Stimulated activated CD8-positive, alpha-beta memory T cell treated with anti-CD3 and anti-CD28 coated beads, Interleukin-7, amount 100 ng/mL, for 4 hours (primary cell): Measurements from ENCODE around the gene TEC.
A peak's percentile ranks its signal among the peaks of the same experiment; 100 is the strongest.
"Not testable (repeated sequence)": the region's sequence is repeated elsewhere in the genome, so short reads cannot be mapped to it uniquely, and the experiment has no call there.

Experiments used
- DNase-seq, 2 donors: peaks; one replicate each; pipeline ENCODE4 v3.0.0-alpha.2; 2020; ENCODE audit warnings: low read depth in 2 of 2

The TEC gene

DNA sequence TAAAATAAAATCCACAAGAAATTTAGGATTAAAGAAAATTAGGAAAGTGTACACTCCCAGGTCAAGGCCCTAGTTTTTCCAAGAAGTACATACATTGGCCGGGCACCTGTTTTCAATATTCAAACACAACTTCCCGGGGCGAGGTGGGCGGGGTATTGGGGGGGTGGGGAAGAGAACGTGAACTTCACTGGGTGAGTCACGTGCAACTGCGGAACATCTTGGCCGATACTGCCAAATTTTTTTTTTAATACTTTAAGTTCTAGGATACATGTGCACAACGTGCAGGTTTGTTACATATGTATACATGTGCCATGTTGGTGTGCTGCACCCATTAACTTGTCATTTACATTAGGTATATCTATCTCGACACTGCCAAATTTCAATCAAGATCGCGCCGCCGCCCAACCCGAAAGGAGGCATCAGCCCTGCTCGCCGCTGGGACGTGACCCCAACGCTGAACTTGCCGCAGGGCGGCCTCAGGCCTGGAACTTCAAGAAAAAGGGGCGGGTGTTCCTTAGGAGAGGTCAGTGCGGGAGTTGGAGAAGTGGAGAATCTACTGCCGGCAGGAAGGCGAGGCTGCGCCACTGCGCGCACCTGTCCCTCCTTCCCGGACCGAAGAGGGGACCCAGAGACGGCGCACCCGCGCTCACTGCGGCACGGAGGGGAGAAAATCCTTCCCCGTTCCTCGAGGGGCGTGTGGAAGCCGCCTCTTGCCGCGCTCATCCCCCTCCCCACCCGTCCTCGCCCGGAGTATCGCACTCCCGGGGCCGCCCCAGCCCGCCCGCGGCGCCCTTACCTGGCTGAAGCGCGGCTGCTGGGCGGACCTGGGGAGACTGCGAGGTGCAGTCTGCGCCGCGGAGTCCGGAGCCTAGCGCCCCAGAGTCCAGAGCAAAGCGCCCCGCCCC is at the start of gene TEC:
Gene TEC, minus strand, starts transcription at position 883 of the 905 bp plus-strand sequence. CDS start 41,224 bp downstream, outside the sequence.
- DNase-seq, result peak in 1 of 2 donors; percentile 17

DNA sequence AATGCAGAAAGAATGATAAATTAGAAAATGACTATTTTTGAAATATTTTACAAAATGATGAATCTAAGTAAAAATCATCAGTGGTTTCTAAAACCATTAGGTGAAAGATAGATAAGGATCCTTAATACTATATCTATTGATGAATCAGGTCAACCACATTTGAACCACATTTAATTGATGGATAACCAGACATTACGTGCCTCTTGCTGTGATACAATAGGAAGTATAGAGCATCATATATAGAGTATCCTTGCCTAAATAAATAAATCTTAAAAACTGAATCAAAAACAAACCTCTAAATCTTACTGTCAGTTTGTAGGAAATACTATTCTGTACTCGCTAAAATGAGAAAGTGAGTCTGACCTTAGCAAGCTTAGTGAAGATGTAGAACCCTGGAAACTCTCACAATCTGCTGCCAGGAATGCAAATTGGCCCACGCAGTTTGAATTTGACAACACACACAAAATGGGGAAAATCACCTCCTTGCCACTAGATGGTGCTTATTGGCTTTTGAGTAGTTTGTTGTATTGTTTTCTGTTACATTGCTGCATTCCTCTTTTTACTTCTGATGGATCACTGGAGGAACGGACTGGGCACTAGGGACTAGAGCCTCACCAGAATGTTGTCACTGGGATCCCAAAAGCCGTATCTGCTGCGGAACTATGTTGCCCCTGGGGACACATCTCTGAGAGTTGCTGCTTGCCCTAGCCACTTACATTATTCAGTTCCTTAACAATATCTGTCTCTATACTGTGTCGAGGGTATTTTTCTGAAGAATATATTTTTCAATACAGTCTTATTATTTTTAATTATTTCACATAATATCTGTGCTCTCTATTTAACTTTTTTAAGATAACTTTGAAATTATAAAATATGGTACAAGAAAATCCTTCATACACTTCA is 46.3 kb upstream of the TEC start:
- no peak for DNase-seq

DNA sequence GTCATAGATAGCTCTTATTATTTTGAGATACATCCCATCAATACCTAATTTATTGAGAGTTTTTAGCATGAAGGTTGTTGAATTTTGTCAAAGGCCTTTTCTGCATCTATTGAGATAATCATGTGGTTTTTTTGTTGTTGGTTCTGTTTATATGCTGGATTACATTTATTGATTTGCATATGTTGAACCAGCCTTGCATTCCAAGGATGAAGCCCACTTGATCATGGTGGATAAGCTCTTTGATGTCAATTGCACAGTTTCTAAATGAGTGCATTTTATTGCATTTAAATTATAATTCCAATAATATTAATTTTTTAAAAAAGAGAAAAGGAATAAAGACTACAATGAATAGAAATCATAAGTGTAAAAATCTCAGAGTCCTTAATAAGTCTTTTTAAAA is 45.1 kb upstream of the TEC start:
- not testable (repeated sequence) for DNase-seq

DNA sequence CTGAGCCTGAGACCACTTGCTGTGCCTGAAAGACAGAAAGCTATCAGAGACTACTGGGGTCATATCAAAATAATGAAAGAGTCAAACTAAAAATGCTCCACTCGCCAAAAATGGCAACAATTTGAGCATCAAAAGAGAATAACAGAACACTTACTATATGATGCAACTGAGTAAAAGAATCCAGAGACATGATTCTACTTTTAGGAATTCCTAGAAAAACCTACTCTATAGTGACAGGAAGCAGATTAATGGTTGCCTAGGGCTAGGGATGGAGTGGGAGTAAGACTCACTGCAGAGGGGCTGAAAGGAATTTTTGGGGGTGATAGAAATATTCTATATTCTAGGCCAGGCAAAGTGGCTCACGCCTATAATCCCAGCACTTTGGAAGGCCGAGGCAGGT is 42.3 kb upstream of the TEC start:
- DNase-seq, result no peak

DNA sequence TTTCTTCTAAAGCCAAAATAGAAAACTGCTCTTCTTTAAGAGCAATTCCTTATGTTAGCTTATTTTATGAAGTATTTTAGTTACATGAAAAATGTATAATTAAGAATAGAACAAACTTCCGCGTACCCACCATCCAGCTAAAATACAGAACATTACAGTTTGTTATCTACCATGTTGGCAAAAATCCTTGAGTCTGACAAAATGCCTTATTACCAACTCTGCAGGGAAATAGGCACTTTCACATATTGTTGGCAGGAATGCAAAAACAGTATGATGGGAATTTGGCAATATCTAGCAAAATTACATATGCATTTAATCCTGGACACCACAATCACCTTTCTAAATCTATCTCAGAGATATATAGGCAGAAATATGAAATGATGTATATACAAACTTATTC is 39.3 kb upstream of the TEC start:
- DNase-seq, result no peak

DNA sequence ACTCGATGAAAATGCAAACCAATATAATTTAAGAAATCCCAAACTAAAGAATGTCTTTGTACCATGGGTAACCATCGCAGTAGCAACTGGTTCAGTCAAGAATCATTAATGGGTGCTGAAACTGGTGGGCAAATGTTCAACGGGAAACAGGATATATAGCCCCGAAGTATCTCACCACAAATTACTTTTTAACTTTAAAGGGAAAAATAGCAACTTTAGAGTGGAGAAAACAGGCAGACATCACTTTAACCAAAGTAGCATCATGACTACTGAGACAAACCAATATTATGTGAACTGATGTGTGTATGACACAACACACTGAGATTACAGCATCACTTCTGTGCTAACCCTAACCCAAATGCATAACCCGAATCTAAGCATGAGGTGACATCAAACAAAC is 37.9 kb upstream of the TEC start:
- no peak for DNase-seq

DNA sequence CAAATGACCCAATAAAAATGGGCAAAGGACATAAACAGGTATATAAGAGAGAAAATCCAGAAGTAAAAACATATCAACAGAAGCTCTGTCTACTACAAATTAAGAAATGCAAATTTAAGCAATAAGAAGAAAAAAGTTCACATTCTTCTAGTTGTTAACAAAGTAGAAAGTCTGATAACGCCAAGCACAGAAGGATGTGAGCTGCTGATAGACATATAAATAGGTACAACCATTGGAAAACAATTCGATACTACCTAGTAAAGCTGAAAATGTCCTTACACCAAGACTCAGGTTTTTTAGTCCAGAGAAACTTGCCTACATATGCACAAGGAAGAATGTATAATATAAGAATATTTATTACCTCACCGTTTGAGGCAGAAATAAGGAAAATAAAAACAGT is 35.9 kb upstream of the TEC start:
- no peak for DNase-seq

DNA sequence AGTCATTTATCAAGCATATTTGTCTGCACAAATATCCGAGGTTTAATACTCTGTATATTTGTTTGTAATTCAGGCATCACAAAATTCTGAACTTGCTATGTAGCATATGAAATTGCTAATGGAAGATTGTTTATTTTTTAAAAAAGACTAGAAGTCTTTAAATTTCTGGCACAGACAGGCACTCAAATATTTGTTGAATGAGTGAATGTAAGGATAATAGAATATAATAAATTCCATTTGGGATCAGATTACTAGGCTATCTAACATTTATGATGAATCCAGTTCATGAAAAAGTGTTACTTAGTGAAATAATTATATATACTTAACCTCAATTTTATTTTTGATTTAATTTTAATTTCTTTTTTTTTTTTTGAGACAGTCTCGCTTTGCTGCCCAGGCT is 30.4 kb upstream of the TEC start:
- no peak for DNase-seq

DNA sequence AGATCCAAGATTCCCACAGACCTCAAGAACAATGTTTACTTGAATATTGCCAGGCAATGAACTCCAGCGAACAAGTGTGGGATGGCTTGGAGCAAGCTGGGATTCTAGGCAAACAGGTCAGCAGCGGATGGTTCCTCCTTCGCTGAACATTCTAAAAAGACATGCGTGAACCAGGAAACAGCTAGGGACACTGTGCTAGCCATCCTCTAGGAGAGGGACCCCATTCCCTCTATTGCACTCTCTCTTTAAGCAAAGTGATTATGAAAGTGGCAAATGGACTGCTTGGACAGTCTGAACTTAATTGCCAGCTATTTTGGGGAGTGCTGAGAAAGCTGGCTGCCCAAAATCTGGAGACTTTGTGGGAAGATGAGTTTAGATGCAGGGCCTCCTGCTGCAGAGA is 29.9 kb upstream of the TEC start:
- DNase-seq, result no peak

DNA sequence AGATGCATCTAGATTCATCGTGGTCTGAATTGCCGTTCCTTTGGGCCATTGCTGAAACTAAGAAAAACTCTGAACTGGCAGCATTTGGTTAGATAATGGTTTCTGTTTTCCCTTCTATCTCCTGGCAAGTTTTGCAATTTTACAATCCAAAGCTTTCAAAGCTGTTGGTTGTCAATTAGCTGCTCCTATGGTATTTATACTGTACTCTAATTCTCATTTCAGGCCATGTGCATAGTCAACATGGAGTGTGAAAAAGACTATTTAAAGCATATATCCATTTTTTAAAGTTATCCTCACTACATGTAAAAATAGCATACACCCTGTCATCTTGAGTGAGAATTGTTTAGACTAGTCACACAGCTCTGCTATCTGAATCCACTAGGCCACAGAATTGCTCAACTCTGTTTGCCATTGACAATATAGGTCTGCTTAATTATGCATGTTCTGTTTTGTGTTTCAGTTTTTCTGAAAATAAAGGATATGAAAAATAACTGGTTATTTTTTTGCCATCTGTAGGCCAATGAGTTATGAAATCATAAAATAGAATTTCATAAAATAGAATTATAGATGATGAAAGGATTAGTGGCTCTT is 27.7 kb upstream of the TEC start:
- DNase-seq, result no peak

DNA sequence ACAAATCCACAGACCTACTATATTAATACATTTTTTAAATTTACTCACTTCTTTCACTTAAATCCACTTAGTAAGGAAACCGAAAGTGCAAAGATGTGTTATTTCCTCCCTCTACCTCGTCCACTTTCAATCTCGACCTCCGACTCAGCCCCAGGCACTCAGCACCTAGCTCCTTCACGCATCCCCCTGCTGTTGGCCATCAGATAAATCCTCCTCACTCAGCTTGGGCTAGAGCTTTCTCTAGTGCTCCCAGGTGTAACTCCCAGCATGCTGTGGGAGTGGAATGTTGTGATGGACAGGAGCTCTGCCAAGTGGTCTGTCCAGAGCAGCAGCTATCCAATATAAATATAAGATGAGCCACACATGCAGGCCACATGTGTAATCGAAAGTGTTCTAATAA is 26.7 kb upstream of the TEC start:
- no peak for DNase-seq

DNA sequence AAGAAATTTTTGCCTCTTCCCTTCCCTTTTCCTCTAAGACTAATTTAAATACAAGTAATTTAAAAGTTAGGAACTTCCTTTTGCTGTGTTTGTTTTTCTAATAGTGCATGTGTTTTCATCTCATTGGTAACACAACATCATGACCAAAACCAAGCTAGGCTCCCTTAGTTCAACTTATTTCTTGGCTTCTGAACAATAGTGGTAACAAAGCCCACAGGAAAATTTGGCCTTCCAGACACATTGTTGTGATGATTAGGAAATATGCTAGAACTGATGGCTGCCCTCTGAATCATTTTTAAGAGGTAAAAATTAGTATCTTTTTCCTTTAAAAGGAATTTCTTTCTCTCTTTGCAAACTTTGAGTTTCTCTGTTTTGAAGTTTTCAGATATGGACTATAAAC is 25.5 kb upstream of the TEC start:
- DNase-seq, result no peak

DNA sequence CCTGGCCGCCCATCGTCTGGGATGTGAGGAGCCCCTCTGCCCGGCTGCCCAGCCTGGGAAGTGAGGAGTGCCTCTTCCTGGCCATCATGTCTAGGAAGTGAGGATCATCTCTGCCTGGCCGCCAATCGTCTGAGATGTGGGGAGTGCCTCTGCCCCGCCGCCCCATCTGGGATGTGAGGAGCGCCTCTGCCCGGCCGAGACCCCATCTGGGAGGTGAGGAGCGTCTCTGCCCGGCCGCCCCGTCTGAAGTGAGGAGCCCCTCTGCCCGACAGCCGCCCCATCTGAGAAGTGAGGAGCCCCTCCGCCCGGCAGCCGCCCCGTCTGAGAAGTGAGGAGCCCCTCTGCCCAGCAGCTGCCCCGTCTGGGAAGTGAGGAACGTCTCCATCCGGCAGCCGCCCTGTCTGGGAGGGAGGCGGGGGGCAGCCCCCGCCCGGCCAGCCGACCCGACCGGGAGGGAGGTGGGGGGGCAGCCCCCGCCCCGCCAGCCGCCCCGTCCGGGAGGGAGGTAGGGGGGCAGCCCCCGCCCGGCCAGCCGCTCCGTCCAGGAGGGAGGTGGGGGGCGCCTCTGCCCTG is 22.7 kb upstream of the TEC start:
- DNase-seq, result not testable (repeated sequence)

DNA sequence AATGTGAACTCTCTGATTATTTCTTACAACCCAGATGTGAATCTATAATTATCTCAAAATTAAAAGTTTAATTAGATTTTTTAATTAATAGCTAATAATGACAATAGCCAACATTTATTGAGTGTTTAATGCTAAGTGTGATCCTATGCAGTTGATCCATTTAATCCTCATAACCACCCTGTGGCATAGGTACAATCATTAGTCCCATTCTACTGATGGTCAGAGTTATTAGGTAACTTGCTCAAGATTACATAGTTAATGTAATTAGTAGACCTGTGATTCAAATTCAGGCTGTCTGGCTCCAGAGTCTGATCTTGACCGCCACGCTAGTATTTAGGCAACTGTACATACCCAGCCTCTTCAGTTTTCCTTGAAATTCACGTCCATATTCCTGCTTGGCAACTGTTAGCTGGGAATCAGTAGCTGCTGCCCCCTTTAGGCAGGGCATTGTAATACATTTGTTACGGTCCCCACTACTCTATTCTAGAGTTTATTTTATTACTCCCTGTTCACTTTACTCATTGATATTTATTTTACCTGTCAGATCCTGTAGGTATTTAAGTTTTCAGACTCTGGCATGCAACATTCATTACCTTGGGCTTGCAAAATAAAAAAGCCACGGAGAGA is 20.6 kb upstream of the TEC start:
- no peak for DNase-seq

DNA sequence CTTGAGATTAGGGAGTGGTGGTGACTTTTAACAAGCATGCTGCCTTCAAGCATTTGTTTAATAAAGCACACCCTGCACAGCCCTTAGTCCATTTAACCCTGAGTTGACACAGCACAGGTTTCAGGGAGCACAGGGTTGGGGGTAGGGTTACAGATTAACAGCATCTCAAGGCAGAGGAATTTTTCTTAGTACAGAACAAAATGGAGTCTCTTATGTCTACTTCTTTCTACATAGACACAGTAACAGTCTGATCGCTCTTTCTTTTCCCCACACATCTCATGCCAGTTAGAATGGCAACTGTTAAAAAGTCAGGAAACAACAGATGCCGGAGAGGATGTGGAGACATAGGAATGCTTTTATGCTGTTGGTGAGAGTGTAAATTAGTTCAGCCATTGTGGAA is 16.4 kb upstream of the TEC start:
- not testable (repeated sequence) for DNase-seq

DNA sequence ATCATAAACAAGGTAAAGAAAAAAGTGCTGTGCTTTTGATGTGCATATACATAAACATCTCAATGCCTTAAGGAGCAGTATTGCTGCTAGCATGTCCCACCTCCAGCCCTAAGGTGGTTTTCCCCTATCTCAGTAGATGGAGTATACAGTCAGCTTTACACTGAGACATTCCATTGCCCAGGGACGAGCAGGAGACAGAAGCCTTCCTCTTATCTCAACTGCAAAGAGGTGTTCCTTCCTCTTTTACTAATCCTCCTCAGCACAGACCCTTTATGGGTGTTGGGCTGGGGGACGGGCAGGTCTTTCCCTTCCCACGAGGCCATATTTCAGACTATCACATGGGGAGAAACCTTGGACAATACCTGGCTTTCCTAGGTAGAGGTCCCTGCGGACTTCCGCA is 16.0 kb upstream of the TEC start:
- not testable (repeated sequence) for DNase-seq

DNA sequence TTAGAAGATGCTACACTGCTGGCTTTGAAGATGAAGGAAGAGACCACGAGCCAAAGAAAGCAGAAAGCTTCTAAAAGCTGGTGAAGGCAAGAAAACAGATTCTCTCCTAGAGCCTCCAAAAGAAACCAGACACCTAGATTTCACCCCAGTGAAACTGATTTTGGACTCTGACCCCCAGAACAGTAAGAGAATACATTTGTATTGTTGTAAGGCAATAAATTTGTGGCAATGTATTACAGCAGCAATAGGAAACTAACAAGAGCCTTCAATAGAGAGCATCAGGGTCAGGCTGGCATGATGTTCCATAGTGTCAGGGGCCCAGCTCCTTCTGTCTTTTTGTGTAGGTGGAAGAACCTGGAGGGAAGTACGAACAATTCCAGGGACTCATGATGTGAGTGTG is 6.0 kb upstream of the TEC start:
- DNase-seq, result no peak

DNA sequence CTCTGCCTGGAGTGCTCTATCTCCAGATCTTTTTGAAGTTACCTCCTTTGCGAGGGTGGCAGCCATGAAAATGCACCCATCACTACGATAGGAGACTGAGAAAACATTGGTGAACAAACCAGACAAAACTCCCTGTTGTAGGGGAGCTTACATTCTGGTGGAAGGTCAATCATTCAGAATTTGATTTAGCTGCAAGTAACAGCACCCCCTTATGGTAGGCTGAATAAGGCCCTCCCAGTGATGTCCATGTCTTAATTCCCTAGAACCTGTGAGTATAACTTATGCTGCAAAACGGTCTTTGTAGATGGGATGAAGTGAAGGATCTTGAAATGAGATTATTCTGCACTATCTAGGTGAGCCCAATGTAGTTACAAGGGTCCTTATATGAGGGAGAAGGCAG is 5.6 kb upstream of the TEC start:
- DNase-seq, result no peak

DNA sequence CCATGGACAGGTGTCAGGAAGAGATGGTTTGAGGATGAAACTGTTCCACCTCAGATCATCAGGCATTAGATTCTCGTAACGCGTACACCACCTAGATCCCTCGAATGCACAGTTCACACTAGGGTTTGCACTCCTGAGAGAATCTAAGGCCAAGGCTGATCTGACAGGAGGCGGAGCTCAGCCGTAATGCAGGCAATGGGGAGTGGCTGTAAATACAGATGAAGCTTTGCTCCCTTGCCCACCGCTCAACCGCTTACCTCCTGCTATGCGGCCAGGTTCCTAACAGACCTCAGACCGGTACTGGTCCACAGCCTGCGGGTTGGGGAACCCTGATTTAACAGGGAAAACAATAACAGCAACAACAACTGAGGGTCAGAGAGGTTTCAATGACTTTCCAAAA is 2.0 kb upstream of the TEC start:
- no peak for DNase-seq

DNA sequence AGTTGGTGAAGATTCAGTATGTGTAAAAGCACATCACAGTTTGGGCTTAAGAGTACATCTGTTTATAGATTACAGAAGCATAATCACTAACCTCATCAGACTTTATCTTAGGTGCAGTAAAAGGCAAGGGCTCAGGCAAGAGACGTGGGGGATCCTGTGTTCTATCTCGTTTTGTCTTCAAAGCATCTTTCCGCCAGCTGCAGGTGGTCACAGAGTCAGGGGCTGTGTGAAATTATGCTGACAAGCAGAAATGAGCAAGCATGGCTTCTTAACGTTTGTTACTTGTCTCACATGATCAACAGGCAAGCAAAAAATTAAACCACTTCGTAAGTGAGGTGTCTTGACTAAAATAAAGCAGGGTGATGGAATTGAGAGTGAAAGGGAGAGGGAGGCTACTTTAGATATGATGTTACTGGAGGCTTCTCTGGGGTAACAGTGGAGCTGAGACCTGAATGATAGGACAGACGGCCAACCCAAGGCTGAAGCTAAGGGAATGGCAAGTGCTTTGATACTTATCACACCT is 1.4 kb upstream of the TEC start:
- no peak for DNase-seq

DNA sequence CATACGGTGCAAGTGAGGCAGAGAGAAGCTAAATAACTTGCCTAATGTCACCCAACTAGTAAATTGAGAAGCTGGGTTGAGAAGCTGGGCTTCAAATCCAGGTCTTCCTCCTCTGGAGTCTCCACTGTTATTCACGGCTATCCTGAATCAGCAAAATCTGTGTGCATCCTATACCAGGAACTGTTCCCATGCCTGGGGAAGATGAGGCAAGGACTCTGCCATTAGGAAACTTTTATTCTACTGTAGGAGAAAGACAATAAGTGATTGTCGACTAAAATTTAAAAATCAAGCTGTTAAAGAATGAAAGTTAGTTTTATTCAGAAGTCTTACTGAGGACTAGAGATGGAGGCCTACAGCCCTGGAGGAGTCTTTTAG is 872 bp upstream of the TEC start:
- DNase-seq, result no peak
